ELF-1 (cell line): ENCODE data around the gene ISYNA1.

Experiments
- DNase-seq: peaks from one replicate; pipeline ENCODE4 v3.0.0-alpha.2; 2016; ENCODE audit warnings: low read depth, low spot score

Gene ISYNA1

GRCh38 chr19:18467978-18468377 is 30.0 kb upstream of the ISYNA1 start:
- DNase-seq, result no peak

GRCh38 chr19:18466354-18466753 is 28.4 kb upstream of the ISYNA1 start:
- DNase-seq, result no peak

GRCh38 chr19:18465964-18466339 is 28.0 kb upstream of the ISYNA1 start:
- DNase-seq, result no peak

GRCh38 chr19:18465214-18465963 is 27.5 kb upstream of the ISYNA1 start:
- DNase-seq, result no peak

- DNase-seq, result no peak
These were observed 26.7 kb upstream of the ISYNA1 start for GRCh38 chr19:18464646-18465045.

- no peak for DNase-seq
These were observed 23.5 kb upstream of the ISYNA1 start for GRCh38 chr19:18461471-18461870.

GRCh38 chr19:18460900-18461299 is 23.0 kb upstream of the ISYNA1 start:
- no peak for DNase-seq

- DNase-seq, result peak; percentile 63
These were observed 19.8 kb upstream of the ISYNA1 start for GRCh38 chr19:18457483-18458331.

- DNase-seq, result no peak
These were observed 19.0 kb upstream of the ISYNA1 start for GRCh38 chr19:18456974-18457373.

- no peak for DNase-seq
These were observed 18.3 kb upstream of the ISYNA1 start for GRCh38 chr19:18456279-18456678.

GRCh38 chr19:18453269-18454024 is 15.5 kb upstream of the ISYNA1 start:
- no peak for DNase-seq

GRCh38 chr19:18452386-18452785 is 14.5 kb upstream of the ISYNA1 start:
- no peak for DNase-seq

- peak; percentile 92 for DNase-seq
These were observed 13.3 kb upstream of the ISYNA1 start for GRCh38 chr19:18450931-18451836.

GRCh38 chr19:18450021-18450930 is 12.3 kb upstream of the ISYNA1 start:
- DNase-seq, result no peak

- DNase-seq, result no peak
These were observed 11.6 kb upstream of the ISYNA1 start for GRCh38 chr19:18449552-18449951.

- peak; percentile 83 for DNase-seq
These were observed 9.0 kb upstream of the ISYNA1 start for GRCh38 chr19:18446811-18447359.

GRCh38 chr19:18446145-18446810 is 8.3 kb upstream of the ISYNA1 start:
- peak; percentile 46 for DNase-seq

- DNase-seq, result no peak
These were observed 7.5 kb upstream of the ISYNA1 start for GRCh38 chr19:18445262-18445948.

GRCh38 chr19:18444513-18444912 is 6.6 kb upstream of the ISYNA1 start:
- no peak for DNase-seq
